SH-SY5Y (cell line): ENCODE measurements around the gene BBS9.

Source experiments
- GATA2 ChIP-seq: IDR thresholded peaks from 2 replicates; pipeline ENCODE4 v1.6.1; 2011; ENCODE audit warnings: mild to moderate bottlenecking, low read depth, low read length
- GATA3 ChIP-seq: IDR thresholded peaks from 2 replicates; pipeline ENCODE4 v1.6.1; 2011; ENCODE audit warnings: low read depth, mild to moderate bottlenecking, low read length, moderate library complexity

DNA sequence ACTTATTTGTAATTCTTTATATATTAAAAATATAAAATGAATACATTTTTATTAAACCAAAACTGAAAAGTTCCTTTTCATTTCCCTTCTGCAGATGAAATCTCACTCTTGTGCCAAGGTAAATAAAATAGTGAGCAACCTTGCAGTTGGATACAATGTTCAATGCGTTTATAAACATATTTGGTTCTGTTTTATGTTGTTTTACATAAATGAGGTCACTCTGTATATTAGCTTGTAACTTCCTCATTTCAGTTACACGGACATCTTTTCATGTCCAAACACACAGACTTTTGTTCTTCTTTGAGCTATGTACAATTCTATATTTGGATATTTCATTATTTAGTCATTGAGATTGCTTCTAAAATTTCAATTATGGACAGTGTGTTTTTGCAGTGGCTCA is 107.7 kb downstream of the BBS9 start:
- TF ChIP-seq GATA2 (no peak), GATA3 (no peak)
